Colonic mucosa (tissue), 4 donors: ENCODE data around the gene KCNJ1. TPM values are rescaled to one million over a fixed set of nuclear protein-coding genes. Genes with fewer than 3 reads are reported as not detected.

ENCODE experiments used
- DNase-seq: peaks from one replicate; pipeline ENCODE4 v3.0.0-alpha.2; 2020
- H3K27ac ChIP-seq: fragments of 200-600 bp; one replicate; pipeline ENCODE4 v1.8.0; 2021
- H3K27me3 ChIP-seq: fragments of 200-600 bp; one replicate; pipeline ENCODE4 v1.8.0; 2021
- H3K36me3 ChIP-seq: fragments of 200-600 bp; one replicate; pipeline ENCODE4 v1.8.0; 2021
- H3K4me1 ChIP-seq: fragments of 200-600 bp; one replicate; pipeline ENCODE4 v1.8.0; 2021; ENCODE audit warnings: mild to moderate bottlenecking
- H3K4me3 ChIP-seq: fragments of 200-600 bp; one replicate; pipeline ENCODE4 v1.8.0; 2021
- H3K9ac ChIP-seq, 2 donors: one replicate each; pipeline ENCODE4 v1.7.0; 2013; ENCODE audit warnings: control low read depth in 2 of 2, low read depth in 2 of 2, low read length in 2 of 2
- H3K9me3 ChIP-seq: fragments of 200-600 bp; one replicate; pipeline ENCODE4 v1.8.0; 2021
- intact Hi-C: fragments of 100-400 bp; cut with DNase I; formaldehyde crosslinking; loops from one replicate; pipeline ENCODE4 v1.14.1; 2022
- total RNA-seq, 2 donors: library from RNA; stranded (reverse); fragmentation: NEBNext Ultra II Directional in 1 of 2; extraction: Animal tissue kit (Norgen Biotek cat#: 25700) in 1 of 2; gene quantifications; one replicate each; pipeline ENCODE4 v1.2.1, GENCODE V29; 2021
- TF ChIP-seq, protein P1 (sequence below): fragments of 200-600 bp; IDR thresholded peaks from one replicate; pipeline ENCODE4 v1.8.0; 2022; ENCODE audit warnings: antibody characterized with exemption, mild to moderate bottlenecking
- donor health status: healthy.
- donor health status: DM: no; HTN: no; CAD: no.
- donor health status: DM: no; HTN: no; CAD: no.

The KCNJ1 gene
- total RNA-seq, 2 donors from 2014 or later: not detected

DNA sequence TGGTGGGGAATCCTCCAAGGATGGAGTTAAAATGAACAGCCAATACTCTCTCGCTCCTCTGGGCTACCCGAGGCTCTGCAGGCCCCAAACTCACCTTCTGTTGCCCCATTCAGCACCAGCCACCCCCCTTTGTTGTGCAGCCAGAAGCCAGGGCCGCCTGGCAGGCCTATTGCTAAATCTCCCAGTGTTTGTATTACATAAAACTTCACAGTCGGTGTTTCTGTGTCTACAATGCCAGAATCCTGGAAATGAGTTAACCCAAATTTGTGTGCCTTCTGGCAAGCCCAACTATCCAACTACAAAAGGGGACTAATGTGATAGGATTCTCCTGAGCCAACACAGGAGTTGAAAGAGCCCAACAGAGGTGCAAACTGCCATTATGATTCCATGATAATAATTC is 33.4 kb upstream of the KCNJ1 start:
- Histone ChIP-seq H3K36me3 (no peaks in the 10 kb centered on the region), H3K9ac (no peak overlapping the region), H3K27ac (no peak overlapping the region), H3K9me3 (no peaks in the 10 kb centered on the region), H3K27me3 (no peaks in the 10 kb centered on the region), H3K4me3 (no peak overlapping the region), H3K4me1 (peaks cover 6% of the 10 kb centered on the region)
- TF ChIP-seq, protein P1, sequence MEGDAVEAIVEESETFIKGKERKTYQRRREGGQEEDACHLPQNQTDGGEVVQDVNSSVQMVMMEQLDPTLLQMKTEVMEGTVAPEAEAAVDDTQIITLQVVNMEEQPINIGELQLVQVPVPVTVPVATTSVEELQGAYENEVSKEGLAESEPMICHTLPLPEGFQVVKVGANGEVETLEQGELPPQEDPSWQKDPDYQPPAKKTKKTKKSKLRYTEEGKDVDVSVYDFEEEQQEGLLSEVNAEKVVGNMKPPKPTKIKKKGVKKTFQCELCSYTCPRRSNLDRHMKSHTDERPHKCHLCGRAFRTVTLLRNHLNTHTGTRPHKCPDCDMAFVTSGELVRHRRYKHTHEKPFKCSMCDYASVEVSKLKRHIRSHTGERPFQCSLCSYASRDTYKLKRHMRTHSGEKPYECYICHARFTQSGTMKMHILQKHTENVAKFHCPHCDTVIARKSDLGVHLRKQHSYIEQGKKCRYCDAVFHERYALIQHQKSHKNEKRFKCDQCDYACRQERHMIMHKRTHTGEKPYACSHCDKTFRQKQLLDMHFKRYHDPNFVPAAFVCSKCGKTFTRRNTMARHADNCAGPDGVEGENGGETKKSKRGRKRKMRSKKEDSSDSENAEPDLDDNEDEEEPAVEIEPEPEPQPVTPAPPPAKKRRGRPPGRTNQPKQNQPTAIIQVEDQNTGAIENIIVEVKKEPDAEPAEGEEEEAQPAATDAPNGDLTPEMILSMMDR: no peak
- DNase-seq: no peak
- intact Hi-C loops: no loop called here

DNA sequence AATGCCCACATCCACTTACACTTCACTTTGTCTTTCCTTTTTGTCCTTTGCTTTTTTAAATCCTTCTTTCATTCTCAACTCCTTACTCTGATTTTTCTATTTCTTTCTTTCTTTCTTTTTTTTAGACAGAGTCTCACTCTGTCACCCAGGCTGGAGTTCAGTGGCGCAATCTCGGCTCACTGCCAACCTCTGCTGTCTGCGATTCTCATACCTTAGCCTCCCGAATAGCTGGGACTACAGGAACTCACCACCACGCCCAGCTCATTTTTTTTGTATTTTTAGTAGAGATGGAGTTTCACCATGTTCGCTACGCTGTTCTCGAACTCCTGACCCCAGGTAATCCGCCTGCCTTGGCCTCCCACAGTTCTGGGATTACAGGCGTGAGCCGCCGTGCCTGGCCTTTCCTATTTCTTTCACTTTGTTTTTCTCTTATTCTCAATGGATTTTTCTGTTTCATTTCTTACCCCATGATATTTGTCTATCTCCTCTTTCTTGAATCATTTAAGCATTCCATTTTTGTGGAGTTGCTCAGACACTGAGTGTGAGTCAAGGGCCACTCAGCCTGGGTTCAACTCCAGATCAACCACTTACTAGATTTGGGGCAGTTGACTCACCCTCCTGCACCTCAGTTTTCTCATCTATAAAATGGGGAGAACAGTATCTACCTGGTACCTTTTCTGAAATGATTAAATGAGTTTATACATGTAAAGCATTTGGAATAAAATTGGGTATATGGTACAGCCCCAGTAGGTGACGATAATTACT is 31.7 kb upstream of the KCNJ1 start:
- DNase-seq: no peak
- TF ChIP-seq, protein P1: no peak
- no peak overlapping the region for H3K9ac ChIP-seq
- no peaks in the 10 kb centered on the region for H3K36me3 ChIP-seq
- no peak overlapping the region for H3K4me3 ChIP-seq
- intact Hi-C loops: no loop called here
- no peaks in the 10 kb centered on the region for H3K9me3 ChIP-seq
- H3K27me3 ChIP-seq: no peaks in the 10 kb centered on the region
- H3K4me1 ChIP-seq: no peaks in the 10 kb centered on the region
- H3K27ac ChIP-seq: no peak overlapping the region

DNA sequence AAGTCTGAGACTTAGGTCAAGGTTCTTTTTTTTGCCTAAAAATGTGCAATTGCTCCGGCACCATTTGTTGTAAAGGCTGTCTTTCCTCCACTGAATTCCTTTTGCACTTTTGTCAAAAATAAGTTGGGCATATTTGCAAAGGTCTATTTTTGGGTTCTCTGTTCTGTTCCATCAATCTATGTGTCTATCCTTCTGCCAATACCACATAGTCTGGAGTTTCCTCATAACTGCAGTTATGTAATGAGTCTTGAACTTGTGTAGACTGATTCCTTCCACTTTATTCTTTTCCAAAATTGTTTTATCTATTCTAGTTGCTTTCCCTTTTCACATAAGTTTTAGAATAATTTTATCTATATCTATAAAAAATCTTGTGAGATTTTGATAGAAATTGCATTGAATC is 30.7 kb upstream of the KCNJ1 start:
- intact Hi-C loops: no loop called here
- TF ChIP-seq, protein P1: no peak

DNA sequence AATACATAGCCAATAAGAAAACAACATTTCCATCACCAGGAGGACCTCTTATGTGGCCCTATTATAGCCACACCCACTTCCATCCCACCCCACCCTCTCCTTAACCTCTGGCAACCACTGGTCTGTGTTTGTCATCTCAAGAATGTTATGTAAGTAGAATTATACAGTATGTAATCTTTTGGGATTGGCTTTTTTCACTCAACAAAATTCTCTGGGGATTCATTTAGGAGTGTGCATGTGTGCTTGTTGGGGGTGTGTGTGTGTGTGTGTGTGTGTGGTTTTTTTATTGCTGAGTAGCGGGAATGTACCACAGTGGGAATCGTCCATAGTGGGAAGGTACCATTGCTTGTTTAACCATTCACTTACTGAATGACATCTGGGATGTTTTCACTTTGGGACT is 29.3 kb upstream of the KCNJ1 start:
- no peak overlapping the region for H3K27ac ChIP-seq
- no peak overlapping the region for H3K4me3 ChIP-seq
- TF ChIP-seq, protein P1: no peak
- H3K4me1 ChIP-seq: no peaks in the 10 kb centered on the region
- intact Hi-C loops: no loop called here
- no peak for DNase-seq
- H3K36me3 ChIP-seq: no peaks in the 10 kb centered on the region
- peaks cover 6% of the 10 kb centered on the region for H3K27me3 ChIP-seq
- no peaks in the 10 kb centered on the region for H3K9me3 ChIP-seq
- H3K9ac ChIP-seq: no peak overlapping the region

More for the DNA sequence above, 30.7 kb upstream of the KCNJ1 start:
- Histone ChIP-seq H3K27ac (no peak overlapping the region), H3K4me3 (no peak overlapping the region), H3K9ac (no peak overlapping the region), H3K36me3 (no peaks in the 10 kb centered on the region), H3K4me1 (no peaks in the 10 kb centered on the region), H3K27me3 (no peaks in the 10 kb centered on the region), H3K9me3 (no peaks in the 10 kb centered on the region)
- DNase-seq: no peak

DNA sequence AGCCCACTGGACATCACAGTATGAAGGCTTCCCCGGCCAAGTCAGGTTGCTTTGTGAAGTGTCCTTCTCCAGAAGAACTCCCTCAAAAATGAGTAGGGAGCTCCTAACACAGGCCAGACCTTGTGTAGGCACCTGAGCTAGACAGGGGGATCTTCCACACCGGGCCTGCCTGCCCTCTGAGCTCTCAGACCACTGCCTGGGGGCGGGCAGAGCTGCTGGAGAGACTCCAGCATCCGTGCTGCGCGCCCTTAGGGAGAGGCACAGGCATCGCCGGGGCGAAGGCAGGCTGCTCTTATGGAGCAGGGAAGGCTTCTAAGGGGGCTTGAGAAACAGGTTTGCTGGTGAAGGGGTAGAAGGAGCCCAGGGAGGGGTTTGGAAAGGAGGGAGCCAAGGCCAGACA is 28.4 kb upstream of the KCNJ1 start:
- TF ChIP-seq, protein P1: no peak
- no peaks in the 10 kb centered on the region for H3K36me3 ChIP-seq
- no peak overlapping the region for H3K27ac ChIP-seq
- H3K9me3 ChIP-seq: no peaks in the 10 kb centered on the region
- H3K9ac ChIP-seq: no peak overlapping the region
- intact Hi-C loops: no loop called here
- H3K4me3 ChIP-seq: no peak overlapping the region
- DNase-seq: no peak
- H3K4me1 ChIP-seq: peaks cover 1% of the 10 kb centered on the region
- peaks cover 7% of the 10 kb centered on the region for H3K27me3 ChIP-seq
